PC-9 (cell line): ENCODE data around the gene TMEM9B.
"Not testable (repeated sequence)": the region's sequence is repeated elsewhere in the genome, so short reads cannot be mapped to it uniquely, and the experiment has no call there.

Experiments
- EZH2 ChIP-seq: fragments of 200-600 bp; sonication (generic); IDR thresholded peaks from 2 replicates; pipeline ENCODE4 v1.8.0; 2017; ENCODE audit warnings: antibody characterized with exemption, low read depth
- TF ChIP-seq, protein P1 (sequence below): fragments of 200-600 bp; sonication (generic); conservative IDR thresholded peaks from 2 replicates; pipeline ENCODE4 v1.6.1; 2017; ENCODE audit warnings: mixed run types, antibody characterized with exemption, mild to moderate bottlenecking, moderate library complexity

- TF ChIP-seq EZH2 = not testable (repeated sequence)
- TF ChIP-seq, protein P1, sequence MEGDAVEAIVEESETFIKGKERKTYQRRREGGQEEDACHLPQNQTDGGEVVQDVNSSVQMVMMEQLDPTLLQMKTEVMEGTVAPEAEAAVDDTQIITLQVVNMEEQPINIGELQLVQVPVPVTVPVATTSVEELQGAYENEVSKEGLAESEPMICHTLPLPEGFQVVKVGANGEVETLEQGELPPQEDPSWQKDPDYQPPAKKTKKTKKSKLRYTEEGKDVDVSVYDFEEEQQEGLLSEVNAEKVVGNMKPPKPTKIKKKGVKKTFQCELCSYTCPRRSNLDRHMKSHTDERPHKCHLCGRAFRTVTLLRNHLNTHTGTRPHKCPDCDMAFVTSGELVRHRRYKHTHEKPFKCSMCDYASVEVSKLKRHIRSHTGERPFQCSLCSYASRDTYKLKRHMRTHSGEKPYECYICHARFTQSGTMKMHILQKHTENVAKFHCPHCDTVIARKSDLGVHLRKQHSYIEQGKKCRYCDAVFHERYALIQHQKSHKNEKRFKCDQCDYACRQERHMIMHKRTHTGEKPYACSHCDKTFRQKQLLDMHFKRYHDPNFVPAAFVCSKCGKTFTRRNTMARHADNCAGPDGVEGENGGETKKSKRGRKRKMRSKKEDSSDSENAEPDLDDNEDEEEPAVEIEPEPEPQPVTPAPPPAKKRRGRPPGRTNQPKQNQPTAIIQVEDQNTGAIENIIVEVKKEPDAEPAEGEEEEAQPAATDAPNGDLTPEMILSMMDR = not testable (repeated sequence)
Measured at GRCh38 chr11:8979365-8979764, 15.1 kb upstream of the TMEM9B start.
